DMS79 (cell line): ENCODE data around the gene ASIC5.

Source experiments
- DNase-seq: peaks from one replicate; lab custom pipeline; 2025; lab: John Stamatoyannopoulos, UW

ASIC5 gene

DNA sequence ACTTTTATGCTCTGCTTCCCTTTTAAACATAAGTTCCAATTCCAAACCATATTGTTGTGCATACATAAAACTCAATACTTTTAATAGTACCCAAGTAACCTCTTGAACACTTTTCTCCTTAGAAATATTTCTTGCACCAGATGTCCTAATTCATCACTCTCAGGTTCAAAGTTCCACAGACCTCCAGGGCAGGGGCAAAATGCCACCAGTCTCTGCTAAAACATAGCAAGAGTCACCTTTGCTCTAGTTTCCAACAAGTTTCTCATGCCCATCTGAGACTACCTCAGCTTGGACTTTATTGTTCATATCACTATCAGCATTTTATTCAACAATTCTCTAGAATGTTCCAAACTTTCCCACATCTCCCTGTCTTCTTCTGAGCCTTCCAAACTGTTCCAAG, 13.7 kb upstream of the ASIC5 start:
- DNase-seq = no peak

DNA sequence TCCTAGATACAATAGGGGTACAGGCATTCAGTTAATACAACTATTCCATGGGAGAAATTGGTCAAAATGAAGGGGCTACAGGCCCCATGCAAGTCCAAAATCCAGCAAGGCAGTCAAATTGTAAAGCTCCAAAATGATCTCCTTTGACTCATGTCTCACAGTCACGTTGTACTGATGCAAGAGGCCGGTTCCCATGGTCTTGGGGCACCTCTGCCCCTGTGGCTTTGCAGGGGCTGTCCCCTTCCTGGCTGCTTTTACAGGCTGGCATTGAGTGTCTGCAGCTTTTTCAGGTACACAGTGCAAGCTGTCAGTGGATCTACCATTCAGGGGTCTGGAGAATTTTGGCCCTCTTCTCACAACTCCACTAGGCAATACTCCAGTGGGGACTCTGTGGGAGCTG, 12.5 kb upstream of the ASIC5 start:
- no peak for DNase-seq

DNA sequence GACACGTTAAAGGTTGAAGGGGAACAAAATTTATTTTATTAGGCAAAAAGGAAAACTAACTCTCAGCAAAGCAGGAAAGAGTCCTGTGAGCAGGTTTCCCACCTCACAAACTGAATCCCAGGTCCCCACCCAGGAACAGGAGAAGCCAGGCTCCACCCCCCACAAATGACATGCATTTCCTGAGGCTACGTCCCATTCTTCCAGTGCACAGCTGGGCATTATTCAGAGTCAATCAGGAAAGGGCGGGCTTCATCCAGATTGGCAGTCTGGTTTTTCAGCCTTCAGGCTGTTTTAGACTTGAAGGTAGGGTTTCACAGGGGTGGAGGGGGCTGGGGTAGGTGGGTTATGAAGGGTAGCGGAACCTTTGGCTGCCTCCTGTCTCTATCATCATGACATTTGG, 11.9 kb upstream of the ASIC5 start:
- DNase-seq = no peak

DNA sequence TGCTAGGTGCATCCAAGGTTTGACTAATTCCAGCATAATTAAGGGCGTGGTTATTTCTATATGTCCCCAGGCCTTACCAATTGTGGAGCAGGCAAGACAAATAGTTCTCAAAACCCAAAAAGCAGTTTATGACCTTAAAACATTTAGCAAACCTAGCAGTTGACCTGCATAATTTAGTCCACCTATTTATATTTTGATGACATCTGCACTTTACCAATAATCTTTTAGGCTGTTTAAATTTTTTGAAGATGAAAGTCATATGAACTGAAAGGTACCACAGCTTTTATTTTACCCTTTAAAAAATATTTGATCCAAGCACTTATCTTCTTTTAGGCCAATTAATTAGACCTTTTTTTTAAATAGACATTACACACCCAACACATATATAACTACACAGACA, 9.8 kb upstream of the ASIC5 start:
- DNase-seq = no peak

DNA sequence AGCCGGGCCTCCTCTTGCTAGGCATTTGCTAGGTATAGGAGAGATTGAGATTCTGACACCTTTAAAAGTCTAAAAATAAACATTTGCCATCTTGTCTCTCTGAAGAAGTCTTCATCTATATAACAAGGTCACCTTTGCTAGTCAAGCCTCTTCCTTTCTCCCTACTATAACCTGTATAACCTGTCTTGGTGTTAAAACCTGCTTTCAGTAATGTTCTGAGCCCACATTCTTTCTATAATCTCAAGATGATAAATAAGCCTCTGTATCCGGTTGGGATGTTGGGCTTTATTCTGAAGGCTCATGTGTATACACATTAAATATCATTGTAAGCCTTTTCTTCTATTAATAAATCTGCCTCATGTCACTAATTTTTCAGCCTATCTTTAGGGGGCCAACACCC, 10.2 kb downstream of the ASIC5 start:
- no peak for DNase-seq

DNA sequence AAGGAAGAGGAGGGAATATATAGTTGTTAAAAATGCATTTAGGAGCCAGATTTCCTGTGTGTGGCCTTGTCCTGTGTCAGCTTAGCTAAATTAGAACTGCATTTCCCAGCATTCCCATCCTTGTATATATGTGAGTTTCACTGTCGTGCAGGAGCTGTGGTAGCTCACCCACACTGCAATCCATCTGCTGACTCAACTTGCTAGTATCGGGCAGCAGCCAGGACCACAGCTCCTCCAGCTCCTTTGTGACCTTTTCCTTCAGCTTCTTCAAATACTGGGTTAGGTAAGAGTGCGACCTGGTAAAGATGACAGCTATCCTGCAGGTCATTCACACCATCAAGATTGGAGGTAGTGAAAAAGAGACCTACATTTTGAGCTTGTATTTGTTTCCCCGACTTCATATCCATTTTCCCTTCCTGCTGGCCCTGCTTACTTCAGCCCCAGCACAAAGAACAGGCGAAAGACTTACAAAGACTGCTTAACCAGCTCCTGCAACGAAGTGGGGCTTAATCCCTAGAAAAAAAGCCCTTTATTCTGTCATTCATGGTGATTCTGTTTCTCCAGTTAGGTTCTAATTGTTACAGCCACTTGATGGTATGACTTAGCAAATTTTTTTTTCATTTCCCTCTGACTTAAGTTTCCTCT, 11.4 kb downstream of the ASIC5 start:
- DNase-seq = no peak

DNA sequence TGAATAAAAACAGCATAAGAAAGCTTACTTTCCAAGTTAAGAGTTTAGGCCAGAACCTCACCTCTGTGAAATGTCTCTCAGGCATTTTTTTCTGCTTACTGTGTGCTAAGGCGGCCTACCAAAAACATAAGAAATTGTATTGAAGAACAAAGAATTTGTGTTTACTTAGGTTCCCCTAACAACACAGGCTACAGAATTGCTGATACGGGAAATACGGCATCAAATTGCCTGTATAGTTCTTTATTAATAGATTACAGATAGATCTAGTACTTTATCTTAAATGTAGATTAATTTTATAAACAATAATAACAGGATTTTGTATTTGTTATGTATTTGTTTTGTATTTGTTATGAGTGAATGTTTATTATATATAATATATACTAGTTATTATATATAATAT, 12.9 kb downstream of the ASIC5 start:
- no peak for DNase-seq

DNA sequence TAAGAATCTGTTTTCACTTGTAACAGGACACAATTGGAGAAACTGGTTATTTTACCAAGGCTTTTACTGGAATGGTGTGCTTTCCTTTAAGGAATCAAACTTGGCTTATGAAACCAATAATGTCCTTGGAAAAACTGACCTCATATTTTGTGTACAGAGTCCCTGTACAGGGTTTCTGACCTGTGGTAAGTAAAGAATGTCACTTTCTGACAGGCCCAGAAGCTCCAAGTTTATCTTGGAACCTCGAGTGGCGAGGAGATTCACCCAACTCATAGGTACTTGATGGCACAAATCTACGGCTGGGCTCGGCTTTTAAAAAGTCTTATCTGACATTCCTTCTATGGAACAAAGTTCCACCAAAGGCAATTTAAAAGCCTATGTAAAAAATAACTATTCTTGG, 17.0 kb downstream of the ASIC5 start:
- no peak for DNase-seq

DNA sequence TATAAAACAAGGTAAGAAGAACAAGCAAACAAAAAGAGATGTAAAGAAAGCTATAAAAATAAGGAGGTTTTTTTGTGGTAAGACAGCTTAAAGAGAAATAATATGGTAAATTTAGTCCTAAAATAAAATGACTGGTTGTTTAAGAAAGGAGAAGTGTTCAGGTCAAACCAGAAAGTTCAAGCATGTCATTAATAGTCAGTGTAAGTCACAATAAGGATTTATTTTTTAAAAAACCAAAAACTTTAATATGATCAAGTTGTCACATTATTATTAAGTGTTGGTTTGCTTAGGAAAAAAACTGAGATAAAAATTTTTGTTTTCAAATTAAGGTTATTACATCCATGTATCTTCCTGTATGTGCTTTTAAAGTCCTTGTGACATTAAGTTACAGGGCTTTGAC, 19.1 kb downstream of the ASIC5 start:
- DNase-seq = no peak

DNA sequence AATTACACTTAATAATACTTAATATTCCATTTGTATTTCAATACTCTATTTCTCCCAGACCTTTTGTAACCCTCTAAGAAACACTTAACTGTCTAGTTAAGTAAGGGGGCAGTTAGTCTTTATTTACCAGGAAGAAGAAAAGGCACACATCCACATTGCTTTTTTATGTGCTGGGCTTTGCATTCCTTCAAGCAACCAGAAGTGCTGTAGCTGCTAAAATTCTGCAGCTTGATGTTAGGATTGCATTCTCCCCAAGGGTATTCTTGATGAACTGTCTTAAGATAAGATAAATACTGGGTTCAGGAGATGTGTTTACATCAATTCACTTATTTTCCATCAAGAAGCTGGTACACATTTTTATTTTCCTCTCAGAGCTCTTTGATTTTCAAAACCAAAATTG, 24.0 kb downstream of the ASIC5 start:
- no peak for DNase-seq

DNA sequence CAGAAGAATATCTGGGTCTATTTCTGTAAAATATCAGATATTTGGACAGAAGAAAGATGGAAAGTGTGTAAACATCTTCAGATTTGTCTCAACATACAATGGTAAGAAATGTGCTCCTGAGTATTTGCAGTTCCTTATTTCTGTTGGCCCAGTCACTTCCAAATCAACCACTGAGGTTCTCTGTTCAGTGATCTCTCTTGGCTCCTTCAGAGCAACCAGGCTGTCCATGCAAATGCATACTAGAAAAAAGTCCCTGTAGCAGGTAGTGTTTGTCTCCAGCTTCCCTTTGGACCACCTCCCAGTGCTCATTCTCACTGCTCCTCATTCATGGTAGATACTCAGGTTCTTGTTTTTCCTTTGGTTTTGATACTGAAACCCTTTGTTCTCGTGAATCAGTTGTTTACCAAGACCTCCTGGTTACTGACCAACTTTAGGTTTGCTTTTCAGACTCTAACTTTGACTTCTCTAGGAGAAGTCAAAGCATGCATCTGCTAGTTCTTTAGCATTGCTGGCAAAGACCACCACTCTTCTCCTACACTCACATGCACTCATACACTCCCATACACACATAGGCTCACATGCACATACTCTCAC, 28.8 kb downstream of the ASIC5 start:
- DNase-seq = no peak

DNA sequence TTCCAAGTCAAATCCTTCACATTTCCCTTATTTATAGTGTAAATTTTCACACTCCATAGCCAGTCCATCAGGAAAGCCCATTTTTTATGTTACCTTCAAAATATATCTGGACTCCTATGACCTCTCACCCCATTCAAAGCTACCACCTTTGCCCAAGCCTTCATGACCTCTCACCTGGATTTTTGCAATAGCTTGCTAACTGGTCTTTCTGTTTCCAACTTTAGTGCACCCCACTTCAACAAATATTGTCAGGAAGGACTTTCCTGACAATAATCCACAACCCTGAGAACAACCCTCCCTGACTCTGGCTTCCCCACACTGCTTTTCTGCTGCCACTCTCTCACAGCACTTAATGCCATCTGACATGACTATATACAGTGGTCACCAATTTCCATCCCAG, 33.4 kb downstream of the ASIC5 start:
- no peak for DNase-seq

DNA sequence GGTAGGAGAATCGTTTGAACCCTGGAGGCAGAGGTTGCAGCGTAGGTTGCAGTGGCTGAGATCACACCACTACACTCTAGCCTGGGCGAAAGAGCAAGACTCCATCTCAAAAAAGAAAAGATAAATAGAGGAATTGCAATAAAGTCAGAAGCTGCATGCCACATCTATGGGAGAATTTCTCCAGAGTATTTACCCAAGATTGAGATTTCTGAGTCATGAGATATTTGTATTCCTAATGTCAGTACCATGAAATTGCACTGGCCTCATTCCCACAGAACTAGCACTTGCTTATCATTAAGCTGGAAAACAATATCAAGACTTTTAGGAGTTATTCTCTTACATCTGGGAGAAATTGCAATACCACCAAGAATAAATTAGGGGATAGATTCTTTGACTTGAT, 37.4 kb downstream of the ASIC5 start:
- no peak for DNase-seq

DNA sequence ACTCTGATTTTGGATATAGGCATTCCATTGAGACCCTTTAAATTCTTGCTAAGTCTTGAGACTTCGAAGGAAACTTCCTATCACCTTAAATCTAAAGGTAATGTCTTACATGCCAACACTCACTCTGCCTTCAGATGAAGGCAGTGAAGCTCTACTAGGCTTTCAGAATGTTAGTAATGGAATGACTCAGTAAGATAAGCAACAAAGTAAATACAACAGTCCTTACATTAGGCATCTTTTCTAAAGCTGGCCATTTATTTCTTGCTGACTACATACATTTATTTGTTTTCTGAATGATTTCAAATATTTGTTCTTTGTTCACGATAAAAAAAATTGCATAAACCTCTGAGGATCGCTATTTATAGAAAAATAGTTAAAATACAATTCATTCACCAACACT, 43.5 kb downstream of the ASIC5 start:
- no peak for DNase-seq

DNA sequence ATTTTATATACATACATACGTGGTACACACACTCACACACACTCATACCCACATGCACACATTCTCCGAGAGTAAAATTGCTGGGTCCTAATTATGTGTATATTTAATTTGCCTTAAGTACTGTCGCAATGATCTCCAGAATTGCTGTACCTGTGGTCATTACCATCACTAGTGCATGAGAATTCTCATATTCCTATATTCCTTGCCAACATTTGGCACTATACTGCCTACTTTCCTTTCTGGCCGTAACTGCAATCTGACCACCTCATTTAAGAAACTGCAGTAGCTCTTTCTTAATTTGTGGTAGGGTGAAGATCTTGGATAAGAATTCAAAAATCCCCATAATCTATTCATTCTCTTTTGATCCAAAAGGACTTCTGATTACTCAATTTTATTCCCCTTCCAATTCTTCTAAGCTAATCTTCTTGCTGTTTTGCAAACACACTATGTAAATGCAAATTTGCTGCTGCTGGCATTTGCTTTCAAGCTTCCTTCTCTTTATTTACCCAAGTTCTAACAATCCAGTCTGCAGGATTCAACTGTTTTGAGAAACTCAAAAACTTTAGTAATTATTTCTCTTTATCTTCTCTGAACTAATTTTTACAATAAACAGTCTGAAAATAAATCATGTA, 45.1 kb downstream of the ASIC5 start:
- no peak for DNase-seq

DNA sequence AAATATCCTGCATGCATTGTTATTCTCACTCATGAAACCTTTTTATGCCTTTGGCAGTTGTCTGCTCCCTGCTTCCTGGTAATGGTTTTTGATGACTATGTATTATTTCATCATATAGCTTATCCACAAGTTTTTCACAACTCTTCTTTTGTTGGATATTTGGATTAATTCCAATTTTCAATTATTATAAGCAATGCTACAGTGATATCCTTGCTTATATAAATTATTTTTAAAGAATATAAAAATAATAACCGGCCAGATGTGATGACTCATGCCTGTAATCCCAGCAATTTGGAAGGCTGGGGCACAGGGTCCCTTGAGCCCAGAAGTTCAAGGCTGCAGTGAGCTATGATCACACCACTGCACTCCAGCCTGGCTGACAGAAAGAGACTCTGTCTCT, 47.0 kb downstream of the ASIC5 start:
- DNase-seq = no peak

DNA sequence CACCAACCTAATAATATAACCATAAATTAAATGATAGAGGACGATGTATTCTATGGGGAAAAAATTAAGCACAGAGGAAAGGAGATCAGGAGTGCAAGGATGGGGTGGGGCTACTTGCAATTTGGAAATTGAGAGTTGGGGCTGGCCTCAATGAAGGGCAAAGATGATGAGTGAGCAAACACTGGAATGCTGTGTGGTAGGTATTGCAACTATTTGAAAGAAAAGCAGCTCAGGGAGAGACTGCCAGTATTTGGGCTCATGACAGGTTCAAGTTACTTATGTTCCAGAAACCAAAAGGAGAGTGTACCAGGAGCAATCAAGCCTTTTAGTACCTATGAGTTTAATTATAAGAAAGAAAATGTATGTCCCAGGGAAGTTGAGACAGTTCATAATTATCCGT, 47.4 kb downstream of the ASIC5 start:
- DNase-seq = no peak

DNA sequence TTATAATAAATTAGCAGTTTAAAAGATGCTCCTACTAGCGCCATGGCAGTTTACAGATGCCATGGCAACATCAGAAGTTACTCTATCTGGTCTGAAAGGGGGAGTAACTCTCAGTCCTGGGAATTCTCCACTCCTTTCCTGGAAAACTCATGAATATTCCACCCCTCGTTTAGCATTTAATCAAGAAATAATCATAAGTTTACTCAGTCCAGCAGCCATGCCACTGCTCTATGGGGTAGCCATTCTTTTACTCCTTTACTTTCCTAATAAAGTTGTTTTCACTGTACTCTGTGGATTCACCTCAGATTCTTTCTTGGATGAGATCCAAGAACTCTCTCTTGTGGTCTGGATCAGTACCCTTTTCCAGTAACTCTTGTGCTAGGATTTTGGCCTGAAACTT, 55.0 kb downstream of the ASIC5 start:
- no peak for DNase-seq

DNA sequence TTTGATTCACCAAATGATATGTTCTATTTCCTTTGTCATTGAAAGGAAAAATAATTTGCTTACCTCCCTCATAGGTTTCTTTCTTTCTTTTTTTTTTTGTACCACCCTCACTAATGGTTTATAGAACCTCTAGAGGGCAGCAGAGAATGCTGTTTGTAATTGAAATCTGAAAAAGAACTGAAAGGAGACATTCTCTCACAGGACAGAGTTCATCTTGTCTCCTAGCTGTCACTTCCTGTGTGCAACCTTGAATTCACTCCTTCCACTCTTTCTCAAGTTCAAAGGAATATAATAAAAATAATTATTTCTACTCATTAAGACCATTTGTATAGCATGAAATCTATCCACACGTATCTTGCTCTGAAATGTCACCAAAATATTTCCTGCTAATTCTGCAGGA, 56.2 kb downstream of the ASIC5 start:
- DNase-seq = no peak

DNA sequence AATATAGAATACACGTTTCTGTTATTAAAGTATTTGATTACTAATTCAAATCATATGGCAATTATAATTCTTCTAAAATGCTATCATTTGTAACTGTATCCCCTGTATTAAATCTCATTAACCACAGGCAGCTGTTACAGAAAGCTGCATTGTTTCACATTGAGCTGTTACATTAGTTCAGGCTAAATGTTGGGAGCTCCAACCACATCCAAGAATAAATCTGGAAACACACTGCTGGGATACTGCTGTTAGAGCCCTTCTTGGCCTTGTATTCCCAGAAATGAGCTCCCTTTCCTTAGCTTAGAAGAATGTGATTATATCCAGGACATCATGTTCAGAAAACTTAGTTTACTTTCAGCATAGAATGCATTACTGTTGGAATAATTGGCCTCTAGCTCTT, 59.1 kb downstream of the ASIC5 start:
- no peak for DNase-seq

DNA sequence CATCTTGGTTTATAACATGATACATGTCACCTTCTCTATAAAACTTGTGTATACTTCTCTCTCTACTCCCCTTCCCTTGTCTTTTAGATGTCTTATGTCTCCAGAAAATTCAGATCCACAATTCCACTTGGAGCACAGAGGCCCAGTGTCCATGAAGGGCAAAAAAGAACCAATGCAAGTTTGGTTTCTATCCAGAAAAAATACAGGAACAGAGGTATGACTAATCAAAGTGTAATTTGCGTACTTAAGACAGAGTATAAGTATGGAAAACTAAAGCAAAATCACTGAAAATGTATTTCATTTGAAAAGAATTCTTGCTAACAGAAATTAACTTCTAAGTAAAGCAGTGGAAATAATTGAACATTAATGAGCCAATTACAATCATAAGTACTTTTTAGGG, 61.1 kb downstream of the ASIC5 start:
- DNase-seq = no peak

DNA sequence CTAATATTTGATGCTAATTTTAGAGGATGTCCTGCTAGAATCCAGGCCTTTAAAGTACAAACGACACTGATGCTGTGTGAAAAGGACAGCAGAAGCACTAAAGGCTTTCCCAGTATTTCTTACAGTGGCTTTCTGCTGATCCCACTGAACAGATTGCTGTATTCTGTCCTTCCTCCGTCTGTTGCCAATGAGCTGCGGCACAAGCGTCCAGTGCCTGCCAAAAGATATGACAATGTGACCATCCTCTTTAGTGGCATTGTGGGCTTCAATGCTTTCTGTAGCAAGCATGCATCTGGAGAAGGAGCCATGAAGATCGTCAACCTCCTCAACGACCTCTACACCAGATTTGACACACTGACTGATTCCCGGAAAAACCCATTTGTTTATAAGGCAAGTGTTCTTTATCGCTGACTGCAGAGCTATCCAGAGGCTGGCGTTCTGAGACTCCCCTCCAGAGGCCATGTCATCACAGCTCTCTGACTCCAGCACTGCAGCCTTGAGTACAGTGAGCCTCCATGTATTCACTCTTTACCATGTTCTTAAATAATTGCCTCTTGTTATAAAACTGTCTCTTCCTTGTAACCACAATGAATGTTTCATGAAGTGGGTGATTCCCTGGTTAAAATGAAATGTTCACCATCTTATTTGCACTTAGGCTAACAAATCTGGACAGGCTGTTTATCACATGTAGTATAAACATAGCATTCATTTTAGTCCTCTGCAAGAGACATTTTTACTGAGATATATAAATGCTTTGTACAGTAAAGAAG, 63.7 kb downstream of the ASIC5 start:
- DNase-seq = no peak

DNA sequence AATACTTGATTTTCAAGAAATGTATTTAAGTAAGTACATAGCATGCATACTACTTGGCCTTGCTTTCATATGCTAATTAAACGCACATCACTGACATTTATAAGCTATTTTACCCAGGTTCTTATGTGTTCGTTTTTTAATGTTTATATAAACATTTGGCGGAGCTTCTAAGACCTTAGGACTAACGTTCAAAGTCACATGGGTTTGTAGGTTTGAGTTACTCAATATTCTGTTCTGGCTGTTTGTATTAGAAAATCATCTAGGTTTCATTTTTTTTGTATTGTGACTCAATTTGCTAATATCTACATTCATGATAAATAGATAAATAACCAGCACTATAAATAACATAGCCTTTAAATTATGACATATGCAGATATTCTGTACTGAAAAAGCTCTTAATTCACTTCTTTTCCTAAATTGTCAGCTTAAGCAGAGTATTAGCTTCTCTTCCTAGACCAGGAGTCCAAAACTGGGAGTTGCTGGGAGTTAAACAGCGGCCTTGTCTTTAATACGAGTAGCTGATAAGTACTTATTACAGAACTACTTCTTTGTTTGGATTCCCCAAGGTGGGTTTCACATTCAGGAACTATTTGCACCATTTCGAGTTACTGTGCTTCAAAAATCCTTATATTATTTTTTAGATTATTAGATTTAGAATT, 65.3 kb downstream of the ASIC5 start:
- DNase-seq = no peak
